ENCODE measurements around the gene APBA2.

The APBA2 gene

GRCh38 chr15:28943146-28943545 lies 57.4 kb downstream of the APBA2 start:
- H3K4me3 ChIP-seq (ENCODE audit: low read depth, low read length): no peak overlapping the region
- H3K4me1 ChIP-seq: no peaks in the 10 kb centered on the region
- H3K9me3 ChIP-seq: no peaks in the 10 kb centered on the region
- TF ChIP-seq CTCF (IDR thresholded peaks at IDR 0.05; ENCODE audit: low read depth, low read length): no peak
- DNase-seq: no peak
- no peaks in the 10 kb centered on the region for H3K27me3 ChIP-seq
- H3K36me3 ChIP-seq: 0 out of 2 replicates have a peak, but pooled peaks cover 2% of the 10 kb centered on the region

GRCh38 chr15:28943611-28944230 lies 57.9 kb downstream of the APBA2 start:
- no peak for DNase-seq
- Histone ChIP-seq H3K9me3 (no peaks in the 10 kb centered on the region), H3K27me3 (no peaks in the 10 kb centered on the region), H3K4me1 (no peaks in the 10 kb centered on the region), H3K4me3 (ENCODE audit: low read depth, low read length) (no peak overlapping the region), H3K36me3 (0 out of 2 replicates have a peak, but pooled peaks cover 2% of the 10 kb centered on the region)
- no peak for TF ChIP-seq CTCF (IDR thresholded peaks at IDR 0.05; ENCODE audit: low read depth, low read length)

- no peak for TF ChIP-seq CTCF (IDR thresholded peaks at IDR 0.05; ENCODE audit: low read depth, low read length)
- Histone ChIP-seq H3K9me3 (no peaks in the 10 kb centered on the region), H3K4me3 (ENCODE audit: low read depth, low read length) (no peak overlapping the region), H3K36me3 (0 out of 2 replicates have a peak, but pooled peaks cover 2% of the 10 kb centered on the region), H3K4me1 (no peaks in the 10 kb centered on the region), H3K27me3 (no peaks in the 10 kb centered on the region)
- no peak for DNase-seq
Measured at GRCh38 chr15:28944286-28944685, 58.5 kb downstream of the APBA2 start.

- DNase-seq: no peak
- no peak overlapping the region for H3K4me3 ChIP-seq (ENCODE audit: low read depth, low read length)
- H3K4me1 ChIP-seq: no peaks in the 10 kb centered on the region
- 0 out of 2 replicates have a peak, but pooled peaks cover 2% of the 10 kb centered on the region for H3K36me3 ChIP-seq
- no peaks in the 10 kb centered on the region for H3K27me3 ChIP-seq
- H3K9me3 ChIP-seq: no peaks in the 10 kb centered on the region
- no peak for TF ChIP-seq CTCF (IDR thresholded peaks at IDR 0.05; ENCODE audit: low read depth, low read length)
Measured at GRCh38 chr15:28944696-28945300, 59.0 kb downstream of the APBA2 start.

GRCh38 chr15:28945626-28946230 lies 60.0 kb downstream of the APBA2 start:
- 0 out of 2 replicates have a peak, but pooled peaks cover 2% of the 10 kb centered on the region for H3K36me3 ChIP-seq
- H3K4me3 ChIP-seq (ENCODE audit: low read depth, low read length): no peak overlapping the region
- no peak for DNase-seq
- no peaks in the 10 kb centered on the region for H3K27me3 ChIP-seq
- no peaks in the 10 kb centered on the region for H3K4me1 ChIP-seq
- no peak for TF ChIP-seq CTCF (IDR thresholded peaks at IDR 0.05; ENCODE audit: low read depth, low read length)
- H3K9me3 ChIP-seq: no peaks in the 10 kb centered on the region

- Histone ChIP-seq H3K4me3 (ENCODE audit: low read depth, low read length) (no peak overlapping the region), H3K4me1 (no peaks in the 10 kb centered on the region), H3K36me3 (0 out of 2 replicates have a peak, but pooled peaks cover 2% of the 10 kb centered on the region), H3K27me3 (no peaks in the 10 kb centered on the region), H3K9me3 (no peaks in the 10 kb centered on the region)
- no peak for DNase-seq
- TF ChIP-seq CTCF (IDR thresholded peaks at IDR 0.05; ENCODE audit: low read depth, low read length): no peak
Measured at GRCh38 chr15:28946803-28947202, 61.0 kb downstream of the APBA2 start.

Measured in BE2C (cell line).